GM23338 (cell line): ENCODE measurements around the gene CYP26C1. TPM values are rescaled to one million over a fixed set of nuclear protein-coding genes. Genes with fewer than 3 reads are reported as not detected.
"Not testable (repeated sequence)": the region's sequence is repeated elsewhere in the genome, so short reads cannot be mapped to it uniquely, and the experiment has no call there.

Experiments used
- ATAC-seq: fragments of 200-7000 bp; cut with Tn5 transposase; 3 replicates; pipeline ENCODE4 v1.9.1; 2020
- DNase-seq: peaks from one replicate; pipeline ENCODE4 v3.0.0-alpha.2; 2015; ENCODE audit warnings: low spot score
- H2AFZ ChIP-seq: fragments of 200-600 bp; sonication (generic); 2 replicates; pipeline ENCODE4 v1.8.0; 2016; ENCODE audit warnings: antibody characterized with exemption, mild to moderate bottlenecking, moderate library complexity
- H3F3A ChIP-seq: fragments of 200-600 bp; sonication (generic); replicated peaks from 2 replicates; pipeline ENCODE4 v1.8.0; 2017; ENCODE audit warnings: antibody characterized with exemption, mixed run types, low read depth
- H3K27ac ChIP-seq: fragments of 200-600 bp; sonication (generic); 2 replicates; pipeline ENCODE4 v1.6.1; 2016; ENCODE audit warnings: low read depth
- H3K27me3 ChIP-seq: fragments of 200-600 bp; sonication (generic); 2 replicates; pipeline ENCODE4 v1.8.0; 2016; ENCODE audit warnings: mild to moderate bottlenecking, mixed run types, moderate library complexity; ENCODE audit not compliant: insufficient read depth
- H3K36me3 ChIP-seq: fragments of 200-600 bp; sonication (generic); 2 replicates; pipeline ENCODE4 v1.8.0; 2016; ENCODE audit warnings: mild to moderate bottlenecking; ENCODE audit not compliant: insufficient read depth
- H3K4me1 ChIP-seq: fragments of 200-600 bp; sonication (generic); 2 replicates; pipeline ENCODE4 v1.8.0; 2016; ENCODE audit warnings: mild to moderate bottlenecking, moderate library complexity; ENCODE audit not compliant: insufficient read depth
- H3K4me2 ChIP-seq: fragments of 200-600 bp; sonication (generic); 2 replicates; pipeline ENCODE4 v1.7.1; 2017; ENCODE audit warnings: mixed run types
- H3K4me3 ChIP-seq: fragments of 200-600 bp; sonication (generic); 2 replicates; pipeline ENCODE4 v1.6.1; 2016; ENCODE audit warnings: mixed run types
- H3K79me2 ChIP-seq: fragments of 200-600 bp; sonication (generic); replicated peaks from 2 replicates; pipeline ENCODE4 v1.8.0; 2017; ENCODE audit warnings: mild to moderate bottlenecking; ENCODE audit not compliant: insufficient read depth
- H3K9me2 ChIP-seq: fragments of 200-600 bp; sonication (generic); 2 replicates; pipeline ENCODE4 v1.8.0; 2017; ENCODE audit not compliant: insufficient read depth
- H4K20me1 ChIP-seq: fragments of 200-600 bp; sonication (generic); replicated peaks from 2 replicates; pipeline ENCODE4 v1.8.0; 2017; ENCODE audit warnings: mild to moderate bottlenecking; ENCODE audit not compliant: insufficient read depth
- H3K27ac Mint-ChIP-seq: 2 replicates; pipeline ENCODE4 v1.8.0; 2020; ENCODE audit warnings: inconsistent platforms, mild to moderate bottlenecking, moderate library complexity, mixed read lengths
- H3K27me3 Mint-ChIP-seq: 3 replicates; pipeline ENCODE4 v1.8.0; 2022; ENCODE audit warnings: low read depth, mild to moderate bottlenecking, moderate library complexity, mixed read lengths, inconsistent platforms; ENCODE audit not compliant: insufficient read depth, poor library complexity
- H3K36me3 Mint-ChIP-seq: 3 replicates; pipeline ENCODE4 v1.8.0; 2021; ENCODE audit warnings: low read depth, mild to moderate bottlenecking, inconsistent platforms, moderate library complexity, mixed read lengths
- H3K4me1 Mint-ChIP-seq: 3 replicates; pipeline ENCODE4 v1.8.0; 2020; ENCODE audit warnings: mild to moderate bottlenecking, inconsistent platforms, mixed read lengths
- H3K4me3 Mint-ChIP-seq: 3 replicates; pipeline ENCODE4 v1.8.0; 2021; ENCODE audit warnings: moderate library complexity, mild to moderate bottlenecking, inconsistent platforms, mixed read lengths
- H3K9me3 Mint-ChIP-seq: 3 replicates; pipeline ENCODE4 v1.8.0; 2020; ENCODE audit warnings: moderate library complexity, mild to moderate bottlenecking, inconsistent platforms, mixed read lengths
- EZH2 ChIP-seq: fragments of 200-600 bp; sonication (generic); IDR thresholded peaks from one replicate; pipeline ENCODE4 v1.8.0; 2017; ENCODE audit warnings: antibody characterized with exemption, mild to moderate bottlenecking, low read depth; ENCODE audit not compliant: unreplicated experiment
- EZH2phosphoT487 ChIP-seq: fragments of 200-600 bp; sonication (generic); IDR thresholded peaks from one replicate; pipeline ENCODE4 v1.8.1; 2018; ENCODE audit warnings: antibody characterized with exemption; ENCODE audit not compliant: unreplicated experiment
- NANOG ChIP-seq: IDR thresholded peaks from 2 replicates; pipeline ENCODE4 v1.6.1; 2016; ENCODE audit warnings: antibody characterized with exemption, borderline replicate concordance
- POLR2AphosphoS5 ChIP-seq: IDR thresholded peaks from 2 replicates; pipeline ENCODE4 v1.6.1; 2016; ENCODE audit warnings: antibody characterized with exemption, low read depth
- REST ChIP-seq: IDR thresholded peaks from one replicate; pipeline ENCODE4 v1.6.1; 2018; ENCODE audit warnings: antibody characterized with exemption; ENCODE audit not compliant: unreplicated experiment
- STAT1 ChIP-seq: IDR thresholded peaks from one replicate; pipeline ENCODE4 v1.6.1; 2016; ENCODE audit warnings: antibody characterized with exemption; ENCODE audit not compliant: unreplicated experiment
- ZNF114 ChIP-seq: fragments of 250-450 bp; sonication (Bioruptor Pico); IDR thresholded peaks from 2 replicates; pipeline ENCODE4 v1.5.0; 2020; ENCODE audit warnings: mild to moderate bottlenecking, moderate library complexity
- ZNF331 ChIP-seq: fragments of 250-450 bp; sonication (Bioruptor Pico); IDR thresholded peaks from 2 replicates; pipeline ENCODE4 v1.5.0; 2020; ENCODE audit warnings: low read depth, mild to moderate bottlenecking, moderate library complexity
- polyA plus RNA-seq: library from polyadenylated mRNA; unstranded; fragments of >200 nt; fragmentation: Nextera tagmentation; extraction: Ambion mirVana; gene quantifications from 2 replicates; pipeline ENCODE4 v1.2.1, GENCODE V29; 2016
- total RNA-seq: library from RNA; depleted of rRNA; stranded (reverse); fragments of >200 nt; shearing (Covaris generic); gene quantifications from 2 replicates; pipeline ENCODE4 v1.2.3, GENCODE V29; 2014
- TF ChIP-seq, protein P1 (sequence below): IDR thresholded peaks from 2 replicates; pipeline ENCODE4 v1.6.1; 2016; ENCODE audit warnings: antibody characterized with exemption
- TF ChIP-seq, protein P2 (sequence below), 2 experiments: fragments of 200-600 bp in 1 of 2; sonication (generic) in 1 of 2; conservative IDR thresholded peaks; 2 replicates each; pipeline versions ENCODE4 v1.5.1 to v1.6.1; 2016 to 2017; ENCODE audit warnings: antibody characterized with exemption in 2 of 2, low read depth in 2 of 2, mild to moderate bottlenecking in 2 of 2, moderate library complexity in 1 of 2

CYP26C1 gene
- total and polyA plus RNA-seq, 2 experiments from 2014 or later, result 0.24 TPM; not detected in 1

DNA sequence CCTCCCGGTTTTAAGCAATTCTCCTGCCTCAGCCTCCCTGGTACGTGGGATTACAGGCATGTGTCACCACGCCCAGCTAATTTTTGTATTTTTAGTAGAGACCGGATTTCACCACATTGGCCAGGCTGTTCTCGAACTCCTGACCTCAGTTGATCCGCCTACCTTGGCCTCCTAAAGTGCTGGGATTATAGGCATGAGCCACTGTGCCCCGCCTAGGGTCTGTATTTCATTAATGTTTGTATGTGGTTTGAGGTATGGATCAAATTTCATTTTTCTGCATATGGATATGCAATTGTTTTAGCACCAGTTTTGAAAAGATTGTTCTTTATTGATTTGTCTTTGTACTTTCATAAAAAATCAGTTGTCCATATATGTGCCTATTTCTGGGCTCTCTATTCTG, 39.1 kb downstream of the CYP26C1 start (continued):
- TF ChIP-seq NANOG, result no peak
- TF ChIP-seq POLR2AphosphoS5, result no peak
- no peak for TF ChIP-seq ZNF114 (CRISPR knock-in tag)

DNA sequence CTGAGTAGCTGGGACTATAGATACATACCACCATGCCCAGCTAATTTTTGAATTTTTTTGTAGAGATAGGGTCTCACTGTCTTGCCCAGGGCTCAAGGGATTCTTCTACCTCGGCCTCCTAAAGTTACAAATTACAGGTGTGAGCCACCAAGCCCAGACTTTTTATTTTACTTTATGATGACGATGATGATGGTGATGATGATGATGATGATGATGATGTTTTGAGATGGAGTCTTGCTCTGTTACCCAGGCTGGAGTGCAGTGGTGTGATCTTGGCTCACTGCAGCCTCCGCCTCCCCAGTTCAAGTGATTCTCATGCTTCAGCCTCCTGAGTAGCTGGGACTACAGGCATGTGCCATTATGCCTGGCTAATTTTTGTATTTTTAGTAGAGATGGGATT, 40.5 kb downstream of the CYP26C1 start:
- H3K9me2 ChIP-seq, H3K27me3 Mint-ChIP-seq, DNase-seq, H3K4me1 Mint-ChIP-seq, H3K4me3 ChIP-seq, H3K27ac ChIP-seq, H3K36me3 ChIP-seq, H2AFZ ChIP-seq, H3K4me3 Mint-ChIP-seq, H3F3A ChIP-seq, H3K36me3 Mint-ChIP-seq, ATAC-seq, H3K4me1 ChIP-seq, H3K27me3 ChIP-seq, H3K27ac Mint-ChIP-seq, H3K79me2 ChIP-seq, H3K4me2 ChIP-seq, H4K20me1 ChIP-seq: not testable (repeated sequence)
- H3K9me3 Mint-ChIP-seq, result peaks cover 23% of the 10 kb centered on the region; the same call in 2 of the 3 replicates

DNA sequence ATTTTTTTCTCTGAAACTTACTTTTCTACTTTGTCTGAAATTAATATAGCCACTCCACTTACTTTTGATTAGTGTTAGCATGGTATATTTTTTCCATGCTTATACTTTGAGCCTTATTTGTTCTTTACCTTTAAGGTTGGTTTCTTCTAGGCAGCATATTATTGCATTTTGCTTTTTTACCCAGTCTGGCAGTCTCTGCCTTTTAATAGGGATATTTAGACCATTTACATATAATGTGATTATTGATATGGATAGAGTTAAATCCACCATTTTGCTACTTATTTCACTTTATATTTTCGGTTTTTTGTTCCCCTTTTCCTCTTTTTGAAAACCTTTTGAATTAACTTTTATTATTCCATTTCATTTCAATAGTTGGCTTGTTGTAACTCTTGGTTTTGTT, 43.4 kb downstream of the CYP26C1 start:
- no peaks in the 10 kb centered on the region for H4K20me1 ChIP-seq
- ATAC-seq, result no peak
- Mint-ChIP-seq H3K4me3 (no peak overlapping the region), H3K4me1 (peaks cover 4% of the 10 kb centered on the region; the same call in 1 of the 3 replicates), H3K27ac (no peak overlapping the region), H3K9me3 (peaks cover 23% of the 10 kb centered on the region; the same call in 2 of the 3 replicates), H3K36me3 (peaks cover 3% of the 10 kb centered on the region; the same call in 2 of the 3 replicates), H3K27me3 (peaks cover 5% of the 10 kb centered on the region)
- no peaks in the 10 kb centered on the region for H3K27me3 ChIP-seq
- H3K4me2 ChIP-seq, result no peak overlapping the region
- H3K79me2 ChIP-seq, result no peaks in the 10 kb centered on the region
- no peak for DNase-seq
- no peaks in the 10 kb centered on the region for H3K4me1 ChIP-seq
- H3K9me2 ChIP-seq, result no peaks in the 10 kb centered on the region
- H3F3A ChIP-seq, result no peaks in the 10 kb centered on the region
- H3K27ac ChIP-seq, result no peak overlapping the region
- no peak overlapping the region for H3K4me3 ChIP-seq
- no peaks in the 10 kb centered on the region for H3K36me3 ChIP-seq
- H2AFZ ChIP-seq, result no peak overlapping the region
- no peak for TF ChIP-seq STAT1
- TF ChIP-seq, protein P1, sequence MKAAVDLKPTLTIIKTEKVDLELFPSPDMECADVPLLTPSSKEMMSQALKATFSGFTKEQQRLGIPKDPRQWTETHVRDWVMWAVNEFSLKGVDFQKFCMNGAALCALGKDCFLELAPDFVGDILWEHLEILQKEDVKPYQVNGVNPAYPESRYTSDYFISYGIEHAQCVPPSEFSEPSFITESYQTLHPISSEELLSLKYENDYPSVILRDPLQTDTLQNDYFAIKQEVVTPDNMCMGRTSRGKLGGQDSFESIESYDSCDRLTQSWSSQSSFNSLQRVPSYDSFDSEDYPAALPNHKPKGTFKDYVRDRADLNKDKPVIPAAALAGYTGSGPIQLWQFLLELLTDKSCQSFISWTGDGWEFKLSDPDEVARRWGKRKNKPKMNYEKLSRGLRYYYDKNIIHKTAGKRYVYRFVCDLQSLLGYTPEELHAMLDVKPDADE, result no peak
- TF ChIP-seq, protein P2, sequence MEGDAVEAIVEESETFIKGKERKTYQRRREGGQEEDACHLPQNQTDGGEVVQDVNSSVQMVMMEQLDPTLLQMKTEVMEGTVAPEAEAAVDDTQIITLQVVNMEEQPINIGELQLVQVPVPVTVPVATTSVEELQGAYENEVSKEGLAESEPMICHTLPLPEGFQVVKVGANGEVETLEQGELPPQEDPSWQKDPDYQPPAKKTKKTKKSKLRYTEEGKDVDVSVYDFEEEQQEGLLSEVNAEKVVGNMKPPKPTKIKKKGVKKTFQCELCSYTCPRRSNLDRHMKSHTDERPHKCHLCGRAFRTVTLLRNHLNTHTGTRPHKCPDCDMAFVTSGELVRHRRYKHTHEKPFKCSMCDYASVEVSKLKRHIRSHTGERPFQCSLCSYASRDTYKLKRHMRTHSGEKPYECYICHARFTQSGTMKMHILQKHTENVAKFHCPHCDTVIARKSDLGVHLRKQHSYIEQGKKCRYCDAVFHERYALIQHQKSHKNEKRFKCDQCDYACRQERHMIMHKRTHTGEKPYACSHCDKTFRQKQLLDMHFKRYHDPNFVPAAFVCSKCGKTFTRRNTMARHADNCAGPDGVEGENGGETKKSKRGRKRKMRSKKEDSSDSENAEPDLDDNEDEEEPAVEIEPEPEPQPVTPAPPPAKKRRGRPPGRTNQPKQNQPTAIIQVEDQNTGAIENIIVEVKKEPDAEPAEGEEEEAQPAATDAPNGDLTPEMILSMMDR (conservative IDR thresholded peaks at IDR 0.05; ENCODE audit: low read depth in 2 of 2), result no peak
- TF ChIP-seq EZH2, result no peak
- no peak for TF ChIP-seq EZH2phosphoT487
- no peak for TF ChIP-seq ZNF331 (CRISPR knock-in tag)
- TF ChIP-seq REST, result no peak
- TF ChIP-seq POLR2AphosphoS5, result no peak
- no peak for TF ChIP-seq NANOG
